ENCODE results near the gene AZIN2. TPM values are rescaled to one million over a fixed set of nuclear protein-coding genes. Genes with fewer than 3 reads are reported as not detected.
A peak's percentile ranks its signal among the peaks of the same experiment; 100 is the strongest.
"Not testable (repeated sequence)": the region's sequence is repeated elsewhere in the genome, so short reads cannot be mapped to it uniquely, and the experiment has no call there.

Gene AZIN2
- total RNA-seq, 1 donor from 2014 or later = 2.8 TPM

DNA sequence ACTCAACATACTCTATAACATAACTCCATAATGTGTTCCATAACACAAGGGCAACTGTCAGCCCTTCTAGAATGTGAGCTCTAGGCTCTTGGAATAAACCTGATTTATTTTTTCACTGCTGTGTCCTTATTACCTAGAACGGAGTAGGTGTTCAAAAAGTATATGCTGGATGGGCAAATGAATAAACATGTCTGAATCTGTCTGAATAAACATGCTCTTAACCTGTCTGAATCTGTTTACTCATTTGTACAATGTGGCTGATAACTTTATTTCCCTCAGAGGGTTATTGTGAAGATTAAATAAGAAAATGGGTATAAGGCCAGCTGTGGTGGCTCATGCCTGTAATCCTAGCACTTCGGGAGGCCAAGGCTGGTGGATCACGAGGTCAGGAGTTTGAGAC lies 42.3 kb downstream of the AZIN2 start:
- TF ChIP-seq, protein P1, sequence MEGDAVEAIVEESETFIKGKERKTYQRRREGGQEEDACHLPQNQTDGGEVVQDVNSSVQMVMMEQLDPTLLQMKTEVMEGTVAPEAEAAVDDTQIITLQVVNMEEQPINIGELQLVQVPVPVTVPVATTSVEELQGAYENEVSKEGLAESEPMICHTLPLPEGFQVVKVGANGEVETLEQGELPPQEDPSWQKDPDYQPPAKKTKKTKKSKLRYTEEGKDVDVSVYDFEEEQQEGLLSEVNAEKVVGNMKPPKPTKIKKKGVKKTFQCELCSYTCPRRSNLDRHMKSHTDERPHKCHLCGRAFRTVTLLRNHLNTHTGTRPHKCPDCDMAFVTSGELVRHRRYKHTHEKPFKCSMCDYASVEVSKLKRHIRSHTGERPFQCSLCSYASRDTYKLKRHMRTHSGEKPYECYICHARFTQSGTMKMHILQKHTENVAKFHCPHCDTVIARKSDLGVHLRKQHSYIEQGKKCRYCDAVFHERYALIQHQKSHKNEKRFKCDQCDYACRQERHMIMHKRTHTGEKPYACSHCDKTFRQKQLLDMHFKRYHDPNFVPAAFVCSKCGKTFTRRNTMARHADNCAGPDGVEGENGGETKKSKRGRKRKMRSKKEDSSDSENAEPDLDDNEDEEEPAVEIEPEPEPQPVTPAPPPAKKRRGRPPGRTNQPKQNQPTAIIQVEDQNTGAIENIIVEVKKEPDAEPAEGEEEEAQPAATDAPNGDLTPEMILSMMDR (IDR thresholded peaks at IDR 0.05; ENCODE audit: insufficient read depth, low read length, poor library complexity, severe bottlenecking) = no peak
- Histone ChIP-seq H3K36me3 (ENCODE audit: control insufficient read depth, insufficient read depth, low read length) (no peaks in the 10 kb centered on the region), H3K27me3 (ENCODE audit: control insufficient read depth, insufficient read depth, low read length) (no peaks in the 10 kb centered on the region), H3K4me3 (ENCODE audit: low read depth, low read length) (no peak overlapping the region)
- no peak for DNase-seq (ENCODE audit: low read depth)

DNA sequence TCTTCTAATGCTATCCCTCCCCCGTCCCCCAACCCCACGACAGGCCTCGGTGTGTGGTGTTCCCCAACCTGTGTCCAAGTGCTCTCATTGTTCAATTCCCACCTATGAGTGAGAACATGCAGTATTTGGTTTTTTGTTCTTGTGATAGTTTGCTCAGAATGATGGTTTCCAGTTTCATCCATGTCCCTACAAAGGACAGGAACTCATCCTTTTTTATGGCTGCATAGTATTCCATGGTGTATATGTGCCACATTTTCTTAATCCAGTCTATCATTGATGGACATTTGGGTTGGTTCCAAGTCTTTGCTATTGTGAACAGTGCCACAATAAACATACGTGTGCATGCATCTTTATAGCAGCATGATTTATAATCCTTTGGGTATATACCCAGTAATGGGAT lies 43.7 kb downstream of the AZIN2 start:
- not testable (repeated sequence) for H3K36me3 ChIP-seq (ENCODE audit: control insufficient read depth, insufficient read depth, low read length); DNase-seq (ENCODE audit: low read depth); H3K27me3 ChIP-seq (ENCODE audit: control insufficient read depth, insufficient read depth, low read length); H3K4me3 ChIP-seq (ENCODE audit: low read depth, low read length)

DNA sequence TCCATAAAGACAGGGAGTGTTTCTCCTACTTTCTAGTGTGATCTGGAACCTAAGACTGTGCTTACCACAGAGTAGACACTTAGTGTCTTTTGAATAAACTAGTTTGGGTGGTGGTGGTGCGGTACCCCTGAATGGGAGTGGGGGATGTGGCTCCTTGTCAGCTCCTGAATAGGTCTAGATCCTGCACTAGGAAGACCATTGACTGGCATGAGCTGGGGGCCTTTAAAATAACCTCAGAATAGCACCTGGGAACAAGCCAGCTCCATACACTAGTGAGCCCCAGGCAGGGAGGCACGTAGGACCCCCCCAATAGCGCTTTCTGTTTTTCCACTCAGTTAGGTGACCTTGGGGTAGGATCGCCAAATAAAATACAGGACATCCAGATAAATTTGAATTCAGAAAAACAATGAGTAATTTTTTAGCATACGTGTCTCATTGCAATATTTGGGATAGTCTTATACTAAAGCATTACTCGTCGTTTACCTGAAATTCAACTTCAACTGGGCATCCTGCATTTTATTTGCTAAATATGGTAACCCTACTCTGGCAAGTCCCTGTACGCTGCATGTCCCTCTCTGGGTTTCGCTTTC lies 45.6 kb downstream of the AZIN2 start:
- Histone ChIP-seq H3K36me3 (ENCODE audit: control insufficient read depth, insufficient read depth, low read length) (no peaks in the 10 kb centered on the region), H3K4me3 (ENCODE audit: low read depth, low read length) (peak overlapping the region; percentile 84), H3K27me3 (ENCODE audit: control insufficient read depth, insufficient read depth, low read length) (no peaks in the 10 kb centered on the region)
- TF ChIP-seq, protein P1 (IDR thresholded peaks at IDR 0.05; ENCODE audit: insufficient read depth, low read length, poor library complexity, severe bottlenecking) = no peak
- no peak for DNase-seq (ENCODE audit: low read depth)

DNA sequence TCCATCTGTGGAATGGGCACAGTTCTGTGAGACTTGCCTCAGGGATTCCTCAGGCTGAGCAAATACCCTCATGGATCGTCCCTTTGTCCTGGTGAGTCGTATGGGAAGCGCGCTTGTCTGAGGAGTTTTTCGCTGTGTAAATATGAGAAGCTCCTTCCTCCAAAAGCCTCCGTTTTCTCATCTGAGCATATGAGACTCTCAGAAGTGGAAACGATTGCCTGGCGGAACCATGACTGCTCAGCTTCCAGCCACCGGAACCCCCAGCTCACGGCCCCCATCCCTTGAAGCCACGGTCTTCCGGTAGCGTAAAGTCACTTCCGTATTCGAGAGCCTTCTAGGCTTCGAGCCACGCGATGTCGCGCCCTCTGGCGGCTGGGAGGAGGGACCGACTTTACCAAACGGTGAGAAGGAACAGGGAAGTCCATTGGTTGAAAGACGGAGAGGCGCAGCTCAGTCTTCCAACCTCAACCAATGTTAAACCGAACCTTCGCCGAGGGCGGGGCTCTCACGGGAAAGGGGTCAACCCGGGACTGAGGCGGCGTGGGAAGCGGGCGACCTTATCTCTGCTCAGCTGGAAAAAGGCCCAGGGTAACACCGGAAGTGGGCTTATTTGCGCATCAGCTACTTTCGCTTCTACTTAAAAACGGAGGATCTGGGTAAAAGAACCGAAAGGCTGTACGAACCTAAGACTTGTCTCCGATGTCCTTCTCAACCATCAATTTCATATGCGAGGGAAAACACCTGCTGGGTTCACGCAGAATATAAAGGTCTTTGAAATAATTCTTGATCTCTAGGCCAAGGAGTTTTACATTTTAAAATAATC lies 46.3 kb downstream of the AZIN2 start:
- DNase-seq (ENCODE audit: low read depth) = peak; percentile 95
- TF ChIP-seq, protein P1 (IDR thresholded peaks at IDR 0.05; ENCODE audit: insufficient read depth, low read length, poor library complexity, severe bottlenecking) = peak; percentile 96
- H3K36me3 ChIP-seq (ENCODE audit: control insufficient read depth, insufficient read depth, low read length) = no peaks in the 10 kb centered on the region
- peak overlapping the region; percentile 84 for H3K4me3 ChIP-seq (ENCODE audit: low read depth, low read length)
- no peaks in the 10 kb centered on the region for H3K27me3 ChIP-seq (ENCODE audit: control insufficient read depth, insufficient read depth, low read length)

DNA sequence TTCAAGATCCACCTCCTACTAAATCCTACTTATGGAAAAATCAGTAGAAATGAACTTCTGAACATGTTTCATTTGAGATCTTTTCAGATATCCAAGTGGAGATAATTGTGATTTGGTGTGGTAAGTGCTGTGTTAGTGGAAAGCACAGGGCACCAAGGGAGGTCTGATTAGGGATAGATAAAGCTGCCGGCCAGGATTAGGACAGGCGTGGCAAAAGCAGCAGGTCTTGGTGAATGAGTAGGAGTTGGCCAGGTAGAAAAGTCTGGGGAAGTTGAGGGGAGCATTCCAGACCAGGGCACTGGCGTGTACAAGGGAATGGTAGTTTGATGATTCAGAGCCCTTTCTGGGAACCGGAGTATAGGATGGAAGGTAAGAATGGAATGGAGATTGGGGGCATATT lies 47.8 kb downstream of the AZIN2 start:
- DNase-seq (ENCODE audit: low read depth) = no peak
- Histone ChIP-seq H3K36me3 (ENCODE audit: control insufficient read depth, insufficient read depth, low read length) (no peaks in the 10 kb centered on the region), H3K4me3 (ENCODE audit: low read depth, low read length) (no peak overlapping the region), H3K27me3 (ENCODE audit: control insufficient read depth, insufficient read depth, low read length) (no peaks in the 10 kb centered on the region)
- TF ChIP-seq, protein P1 (IDR thresholded peaks at IDR 0.05; ENCODE audit: insufficient read depth, low read length, poor library complexity, severe bottlenecking) = no peak

DNA sequence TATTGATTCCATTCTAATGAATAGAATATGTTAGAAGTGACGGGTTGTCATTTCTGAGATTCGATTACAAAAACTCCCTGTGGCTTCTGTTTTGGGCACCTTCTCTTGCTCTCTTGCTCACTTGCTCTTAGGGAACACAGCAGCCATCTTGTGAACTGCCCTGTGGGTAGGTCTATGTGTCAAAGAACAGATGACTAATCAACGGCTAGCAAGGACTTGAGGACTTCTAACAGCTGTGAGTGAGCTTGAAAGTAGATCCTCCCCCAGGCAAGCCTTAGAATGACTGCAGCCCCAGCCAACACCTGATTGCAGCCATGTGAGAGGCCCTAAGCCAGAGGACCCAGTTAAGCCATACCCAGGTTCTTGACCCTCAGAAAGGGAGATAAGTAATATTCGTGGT lies 49.3 kb downstream of the AZIN2 start:
- DNase-seq (ENCODE audit: low read depth) = no peak
- Histone ChIP-seq H3K27me3 (ENCODE audit: control insufficient read depth, insufficient read depth, low read length) (no peaks in the 10 kb centered on the region), H3K4me3 (ENCODE audit: low read depth, low read length) (no peak overlapping the region), H3K36me3 (ENCODE audit: control insufficient read depth, insufficient read depth, low read length) (no peaks in the 10 kb centered on the region)
- TF ChIP-seq, protein P1 (IDR thresholded peaks at IDR 0.05; ENCODE audit: insufficient read depth, low read length, poor library complexity, severe bottlenecking) = no peak
